ENCODE data around the gene PDILT.

GRCh38 chr16:20322696-20323095 is 81.8 kb downstream of the PDILT start:
- TF ChIP-seq CTCF (IDR thresholded peaks at IDR 0.05; ENCODE audit: insufficient read depth, low read length): no peak
- TF ChIP-seq, protein P1, sequence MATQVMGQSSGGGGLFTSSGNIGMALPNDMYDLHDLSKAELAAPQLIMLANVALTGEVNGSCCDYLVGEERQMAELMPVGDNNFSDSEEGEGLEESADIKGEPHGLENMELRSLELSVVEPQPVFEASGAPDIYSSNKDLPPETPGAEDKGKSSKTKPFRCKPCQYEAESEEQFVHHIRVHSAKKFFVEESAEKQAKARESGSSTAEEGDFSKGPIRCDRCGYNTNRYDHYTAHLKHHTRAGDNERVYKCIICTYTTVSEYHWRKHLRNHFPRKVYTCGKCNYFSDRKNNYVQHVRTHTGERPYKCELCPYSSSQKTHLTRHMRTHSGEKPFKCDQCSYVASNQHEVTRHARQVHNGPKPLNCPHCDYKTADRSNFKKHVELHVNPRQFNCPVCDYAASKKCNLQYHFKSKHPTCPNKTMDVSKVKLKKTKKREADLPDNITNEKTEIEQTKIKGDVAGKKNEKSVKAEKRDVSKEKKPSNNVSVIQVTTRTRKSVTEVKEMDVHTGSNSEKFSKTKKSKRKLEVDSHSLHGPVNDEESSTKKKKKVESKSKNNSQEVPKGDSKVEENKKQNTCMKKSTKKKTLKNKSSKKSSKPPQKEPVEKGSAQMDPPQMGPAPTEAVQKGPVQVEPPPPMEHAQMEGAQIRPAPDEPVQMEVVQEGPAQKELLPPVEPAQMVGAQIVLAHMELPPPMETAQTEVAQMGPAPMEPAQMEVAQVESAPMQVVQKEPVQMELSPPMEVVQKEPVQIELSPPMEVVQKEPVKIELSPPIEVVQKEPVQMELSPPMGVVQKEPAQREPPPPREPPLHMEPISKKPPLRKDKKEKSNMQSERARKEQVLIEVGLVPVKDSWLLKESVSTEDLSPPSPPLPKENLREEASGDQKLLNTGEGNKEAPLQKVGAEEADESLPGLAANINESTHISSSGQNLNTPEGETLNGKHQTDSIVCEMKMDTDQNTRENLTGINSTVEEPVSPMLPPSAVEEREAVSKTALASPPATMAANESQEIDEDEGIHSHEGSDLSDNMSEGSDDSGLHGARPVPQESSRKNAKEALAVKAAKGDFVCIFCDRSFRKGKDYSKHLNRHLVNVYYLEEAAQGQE (IDR thresholded peaks at IDR 0.05; ENCODE audit: insufficient replicate concordance, low read depth): no peak
- TF ChIP-seq POLR2AphosphoS5 (IDR thresholded peaks at IDR 0.05; ENCODE audit: low read depth): no peak

All from HL-60 (cell line).